Thymus (tissue), 11 donors: ENCODE measurements around the gene SLC16A11. TPM values are rescaled to one million over a fixed set of nuclear protein-coding genes. Genes with fewer than 3 reads are reported as not detected.

Experiments
- DNase-seq, 9 donors: peaks; one replicate each; pipeline ENCODE4 v3.0.0-alpha.2; 2013; ENCODE audit warnings: low spot score in 9 of 9, low read depth in 6 of 9, missing footprints in 1 of 9
- H3K27ac ChIP-seq, 2 donors: one replicate each; pipeline ENCODE4 v1.5.1; 2013; ENCODE audit warnings: control low read depth in 1 of 2, low read depth in 1 of 2, low read length in 1 of 2, mild to moderate bottlenecking in 1 of 2, moderate library complexity in 1 of 2
- H3K27me3 ChIP-seq, 2 donors: one replicate each; pipeline ENCODE4 v1.5.1; 2013; ENCODE audit warnings: low read length in 1 of 2; ENCODE audit not compliant: control insufficient read depth in 2 of 2, insufficient read depth in 1 of 2
- H3K36me3 ChIP-seq, 2 donors: one replicate each; pipeline ENCODE4 v1.5.1; 2013; ENCODE audit warnings: low read length in 1 of 2, mild to moderate bottlenecking in 1 of 2, moderate library complexity in 1 of 2; ENCODE audit not compliant: control insufficient read depth in 2 of 2, insufficient read depth in 2 of 2
- H3K4me1 ChIP-seq, 2 donors: one replicate each; pipeline ENCODE4 v1.5.1; 2013; ENCODE audit warnings: low read length in 2 of 2; ENCODE audit not compliant: control insufficient read depth in 2 of 2, insufficient read depth in 2 of 2
- H3K4me3 ChIP-seq, 2 donors: one replicate each; pipeline ENCODE4 v1.5.1; 2013; ENCODE audit warnings: low read length in 2 of 2, control low read depth in 1 of 2, mild to moderate bottlenecking in 1 of 2
- H3K9me3 ChIP-seq, 2 donors: one replicate each; pipeline ENCODE4 v1.5.1; 2013; ENCODE audit warnings: low read length in 1 of 2, mild to moderate bottlenecking in 1 of 2; ENCODE audit not compliant: control insufficient read depth in 2 of 2, insufficient read depth in 1 of 2
- WGBS: extraction: QIAGEN DNeasy Blood & Tissue Kit; methylation state at CpG from one replicate; pipeline ENCODE4 v1.1.7; 2013; 5-methylcytosine and 5-hydroxymethylcytosine counted together
- polyA plus RNA-seq: library from polyadenylated mRNA; stranded (reverse); fragments of 200-250 nt; gene quantifications from one replicate; pipeline ENCODE4 v1.2.3, GENCODE V29; 2013
- total RNA-seq: library from RNA; stranded (reverse); fragments of 120-200 nt; gene quantifications from one replicate; pipeline ENCODE4 v1.2.4, GENCODE V29; 2013
- donor health status: healthy.

SLC16A11 gene
- total and polyA plus RNA-seq, 2 donors, result 0.52 to 7.4 TPM

- peaks cover 0 to 4% of the 10 kb centered on the region in 2 donors for H3K9me3 ChIP-seq
- peaks cover 28 to 71% of the 10 kb centered on the region in 2 donors for H3K4me1 ChIP-seq
- 41% methylated on average over 12 of the region's 12 CpGs for WGBS
- H3K27me3 ChIP-seq, result peaks cover 20 to 29% of the 10 kb centered on the region in 2 donors
- DNase-seq, result no peak
- H3K27ac ChIP-seq, result peak overlapping the region in 1 of 2 donors; percentile 46
- H3K36me3 ChIP-seq, result peaks cover 5 to 13% of the 10 kb centered on the region in 2 donors
- H3K4me3 ChIP-seq, result no peak overlapping the region
Measured at GRCh38 chr17:7017827-7018200, 26.1 kb downstream of the SLC16A11 start.

GRCh38 chr17:7016886-7017826 lies 26.7 kb downstream of the SLC16A11 start:
- Histone ChIP-seq H3K4me3 (no peak overlapping the region), H3K36me3 (peaks cover 5 to 13% of the 10 kb centered on the region in 2 donors)
- 96% methylated on average over 20 of the region's 20 CpGs for WGBS

GRCh38 chr17:7016418-7016817 lies 27.5 kb downstream of the SLC16A11 start:
- Histone ChIP-seq H3K27ac (no peak overlapping the region), H3K9me3 (no peaks in the 10 kb centered on the region), H3K4me1 (peaks cover 26 to 62% of the 10 kb centered on the region in 2 donors), H3K4me3 (no peak overlapping the region), H3K27me3 (peaks cover 8 to 15% of the 10 kb centered on the region in 2 donors), H3K36me3 (peaks cover 5 to 13% of the 10 kb centered on the region in 2 donors)
- WGBS, result 97% methylated on average over 3 of the region's 3 CpGs
- DNase-seq, result no peak

More at GRCh38 chr17:7016886-7017826, 26.7 kb downstream of the SLC16A11 start:
- H3K27ac ChIP-seq, result no peak overlapping the region
- peaks cover 13 to 23% of the 10 kb centered on the region in 2 donors for H3K27me3 ChIP-seq
- H3K9me3 ChIP-seq, result peaks cover 0 to 4% of the 10 kb centered on the region in 2 donors
- no peak for DNase-seq
- H3K4me1 ChIP-seq, result peaks cover 27 to 65% of the 10 kb centered on the region in 2 donors

GRCh38 chr17:7014995-7015958 lies 28.6 kb downstream of the SLC16A11 start:
- H3K9me3 ChIP-seq, result no peaks in the 10 kb centered on the region
- 5% methylated on average over 56 of the region's 56 CpGs for WGBS
- DNase-seq, result peak in 1 of 9 donors; percentile 28
- H3K36me3 ChIP-seq, result peaks cover 5 to 13% of the 10 kb centered on the region in 2 donors
- peak overlapping the region; percentile 80 to 93 for H3K4me3 ChIP-seq
- H3K27me3 ChIP-seq, result peaks cover 0 to 5% of the 10 kb centered on the region in 2 donors
- H3K4me1 ChIP-seq, result peaks cover 35 to 69% of the 10 kb centered on the region in 2 donors
- peak overlapping the region; percentile 89 to 95 for H3K27ac ChIP-seq

DNA sequence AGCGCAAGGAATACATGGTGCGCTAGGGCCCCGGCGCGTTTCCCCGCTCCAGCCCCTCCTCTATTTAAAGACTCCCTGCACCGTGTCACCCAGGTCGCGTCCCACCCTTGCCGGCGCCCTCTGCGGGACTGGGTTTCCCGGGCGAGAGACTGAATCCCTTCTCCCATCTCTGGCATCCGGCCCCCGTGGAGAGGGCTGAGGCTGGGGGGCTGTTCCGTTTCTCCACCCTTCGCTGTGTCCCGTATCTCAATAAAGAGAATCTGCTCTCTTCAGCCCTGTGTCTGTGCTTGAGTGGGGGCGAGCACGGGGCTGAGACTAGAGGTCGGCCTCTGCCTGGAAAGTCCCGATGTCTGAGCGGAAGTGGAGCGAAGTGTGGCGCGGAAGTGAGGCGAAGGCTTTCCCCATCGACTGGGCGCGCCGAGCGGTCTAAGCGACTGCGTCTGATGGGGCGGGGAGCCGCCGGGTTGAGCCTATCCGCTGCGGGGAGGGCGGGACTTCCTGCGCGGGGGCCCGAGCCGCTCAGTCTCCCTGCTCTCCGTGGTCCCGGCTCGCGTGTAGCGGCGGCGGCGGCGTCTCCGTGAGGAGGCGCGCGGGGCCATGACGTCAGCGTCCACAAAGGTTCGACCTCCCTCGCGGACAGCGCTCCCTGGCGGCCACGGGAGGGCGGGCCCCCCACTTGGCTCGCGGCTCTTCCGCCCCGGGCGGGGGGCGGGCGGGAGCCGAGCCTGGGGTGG lies 29.5 kb downstream of the SLC16A11 start:
- peak overlapping the region; percentile 89 to 90 for H3K27ac ChIP-seq
- peaks cover 35 to 66% of the 10 kb centered on the region in 2 donors for H3K4me1 ChIP-seq
- H3K36me3 ChIP-seq, result peaks cover 5 to 13% of the 10 kb centered on the region in 2 donors
- peak in 8 of 9 donors; percentile 82 to 97 (median 94) for DNase-seq
- 2% methylated on average over 75 of the region's 75 CpGs for WGBS
- H3K9me3 ChIP-seq, result no peaks in the 10 kb centered on the region
- no peaks in the 10 kb centered on the region for H3K27me3 ChIP-seq
- H3K4me3 ChIP-seq, result peak overlapping the region; percentile 80 to 93

GRCh38 chr17:7011942-7012254 lies 32.0 kb downstream of the SLC16A11 start:
- peak overlapping the region; percentile 80 to 93 for H3K4me3 ChIP-seq
- no peaks in the 10 kb centered on the region for H3K9me3 ChIP-seq
- no peaks in the 10 kb centered on the region for H3K27me3 ChIP-seq
- no peak for DNase-seq
- peaks cover 33 to 45% of the 10 kb centered on the region in 2 donors for H3K4me1 ChIP-seq
- H3K27ac ChIP-seq, result peak overlapping the region; percentile 89 to 90
- peaks cover 4 to 10% of the 10 kb centered on the region in 2 donors for H3K36me3 ChIP-seq
- WGBS, result 1% methylated on average over 6 of the region's 6 CpGs

DNA sequence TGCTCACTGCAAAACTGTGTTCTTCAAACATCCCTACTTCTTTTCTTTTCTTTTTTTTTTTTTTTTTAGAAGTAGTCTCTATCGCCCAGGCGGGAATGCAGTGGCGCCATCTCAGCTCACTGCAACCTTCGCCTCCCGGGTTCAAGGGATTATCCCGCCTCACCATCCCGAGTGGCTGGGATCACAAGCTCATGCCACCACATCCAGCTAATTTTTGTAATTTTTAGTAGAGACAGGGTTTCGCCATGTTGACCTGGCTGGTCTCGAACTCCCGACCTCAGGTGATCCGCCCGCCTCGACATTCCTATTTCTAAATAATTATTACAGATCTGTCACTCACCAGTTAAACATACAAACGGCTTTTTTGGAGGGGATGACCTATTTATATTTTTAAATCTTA lies 32.5 kb downstream of the SLC16A11 start:
- no peak for DNase-seq
- H3K9me3 ChIP-seq, result no peaks in the 10 kb centered on the region
- peaks cover 5% of the 10 kb centered on the region in 2 donors for H3K36me3 ChIP-seq
- peak overlapping the region; percentile 80 to 93 for H3K4me3 ChIP-seq
- no peak overlapping the region for H3K27ac ChIP-seq
- no peaks in the 10 kb centered on the region for H3K27me3 ChIP-seq
- 67% methylated on average over 14 of the region's 14 CpGs for WGBS
- peaks cover 33 to 40% of the 10 kb centered on the region in 2 donors for H3K4me1 ChIP-seq

DNA sequence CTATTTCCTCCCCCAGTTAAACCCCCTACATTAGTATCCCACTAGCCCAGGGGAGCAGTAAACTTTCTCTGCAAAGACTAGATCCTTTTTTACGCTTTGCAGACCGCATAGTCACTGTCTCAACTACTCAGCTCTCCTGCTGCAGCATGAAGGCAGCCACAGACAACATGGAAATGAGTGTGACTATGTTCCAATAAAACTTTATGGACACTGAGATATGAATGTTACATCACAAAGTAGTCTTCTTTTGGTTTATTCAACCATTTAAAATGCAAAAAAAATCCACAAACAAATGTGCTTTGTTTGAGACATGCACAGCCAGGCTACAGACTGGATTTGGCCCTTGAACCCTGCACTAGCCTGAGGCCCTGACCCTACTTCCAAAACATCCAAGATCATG lies 33.4 kb downstream of the SLC16A11 start:
- DNase-seq, result no peak
- H3K9me3 ChIP-seq, result no peaks in the 10 kb centered on the region
- H3K27ac ChIP-seq, result no peak overlapping the region
- WGBS, result 98% methylated on average over 2 of the region's 2 CpGs
- peaks cover 4 to 5% of the 10 kb centered on the region in 2 donors for H3K36me3 ChIP-seq
- no peak overlapping the region for H3K4me3 ChIP-seq
- peaks cover 27 to 32% of the 10 kb centered on the region in 2 donors for H3K4me1 ChIP-seq
- no peaks in the 10 kb centered on the region for H3K27me3 ChIP-seq
